Fibroblast of upper back skin (primary cell): ENCODE data around the gene GIGYF2.

ENCODE experiments used
- DNase-seq: peaks from one replicate; pipeline ENCODE4 v3.0.0-alpha.2; 2013

GIGYF2 gene

DNA sequence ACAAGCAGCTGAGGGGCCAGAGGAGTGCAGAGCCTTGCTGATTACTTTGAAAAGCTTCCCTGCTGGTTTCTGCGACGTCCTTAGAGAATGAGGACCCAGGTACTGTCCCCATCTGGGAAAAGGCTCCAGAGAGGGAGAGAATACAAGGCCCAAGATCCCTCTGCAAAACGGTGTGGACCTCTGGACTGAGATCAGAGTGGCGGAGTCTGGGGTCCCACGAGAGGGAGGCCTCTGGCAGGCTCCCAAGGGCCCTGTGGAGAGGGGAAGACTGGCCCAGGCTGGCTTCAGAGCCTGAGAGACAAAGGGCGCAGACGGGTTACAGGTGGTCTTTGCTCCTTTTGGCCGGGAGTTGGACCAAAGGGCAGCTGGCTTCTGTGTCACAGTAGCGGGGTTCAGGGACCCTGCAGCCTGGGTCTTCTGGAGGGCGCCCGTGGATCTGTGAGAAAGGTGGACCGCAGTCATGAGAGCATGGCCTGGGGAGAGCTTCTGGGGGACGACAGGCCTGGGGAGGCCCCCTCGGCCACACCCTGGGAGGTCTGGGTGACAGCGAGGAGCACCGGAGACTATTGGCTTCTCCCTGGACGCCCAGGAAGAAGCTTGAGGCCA lies 173.7 kb downstream of the GIGYF2 start:
- no peak for DNase-seq

DNA sequence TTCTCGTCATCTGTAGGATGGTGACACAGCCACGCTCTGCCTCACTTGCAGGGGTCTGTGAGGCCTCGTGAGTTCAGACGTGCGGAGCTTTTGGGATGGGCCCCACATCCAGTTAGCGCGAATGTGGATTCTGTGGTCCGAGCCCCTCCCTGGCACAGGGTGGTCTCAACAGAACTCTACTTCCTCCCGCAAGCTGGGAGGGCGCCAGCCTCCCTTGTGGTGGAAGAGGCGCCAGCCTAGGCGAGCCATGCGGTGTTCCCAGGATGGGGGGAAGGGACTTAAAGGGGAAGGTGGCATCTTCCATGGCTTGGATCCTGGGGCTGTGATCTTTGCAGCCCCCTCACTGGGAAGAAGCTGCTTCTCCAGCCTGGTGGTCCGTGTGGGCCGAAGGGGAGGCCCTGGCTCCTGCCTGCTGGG lies 174.3 kb downstream of the GIGYF2 start:
- no peak for DNase-seq

DNA sequence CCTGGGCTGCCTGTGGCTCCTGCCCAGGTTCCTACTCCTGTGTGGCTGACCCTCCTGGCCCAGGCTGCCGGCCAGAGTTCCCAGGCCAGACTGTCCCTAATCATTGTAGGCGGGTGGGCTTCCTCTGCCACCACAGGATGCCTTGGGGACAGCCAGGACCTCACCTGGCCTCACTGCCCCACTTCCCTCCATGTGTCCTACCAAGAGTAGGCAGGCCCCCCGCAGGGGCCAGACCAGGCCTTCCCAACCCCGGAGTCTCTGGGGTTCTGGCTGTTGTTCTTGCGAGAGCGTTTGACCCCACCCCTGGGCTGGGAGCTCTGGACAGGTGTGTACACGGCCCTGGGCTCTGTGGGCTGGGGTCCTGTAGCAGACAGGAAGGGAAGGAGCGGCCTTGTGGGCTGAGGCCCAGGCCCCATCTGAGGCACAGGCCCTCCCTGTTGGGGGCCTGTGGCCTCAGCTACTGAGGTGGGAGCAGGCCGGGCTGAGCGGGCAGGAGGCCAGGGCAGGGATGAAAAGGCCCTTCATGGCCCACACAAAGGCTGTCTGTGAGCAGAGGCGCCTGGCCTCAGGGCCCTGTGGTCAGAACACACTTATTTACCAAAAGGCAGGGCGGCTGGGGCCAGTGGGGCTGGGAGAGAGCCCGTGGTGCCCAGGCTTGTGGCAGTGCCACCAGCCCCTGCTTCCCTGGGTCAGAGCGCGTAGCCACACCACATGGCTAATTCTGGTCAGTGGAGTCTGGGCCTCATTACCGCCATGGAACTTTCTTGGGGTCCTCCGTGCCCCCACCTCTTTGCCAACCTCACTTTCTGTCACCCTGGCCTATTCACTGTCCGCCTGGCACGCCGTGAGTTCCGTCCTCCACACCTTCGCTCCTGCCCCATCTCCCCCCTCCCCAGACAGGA lies 175.0 kb downstream of the GIGYF2 start:
- DNase-seq: no peak

DNA sequence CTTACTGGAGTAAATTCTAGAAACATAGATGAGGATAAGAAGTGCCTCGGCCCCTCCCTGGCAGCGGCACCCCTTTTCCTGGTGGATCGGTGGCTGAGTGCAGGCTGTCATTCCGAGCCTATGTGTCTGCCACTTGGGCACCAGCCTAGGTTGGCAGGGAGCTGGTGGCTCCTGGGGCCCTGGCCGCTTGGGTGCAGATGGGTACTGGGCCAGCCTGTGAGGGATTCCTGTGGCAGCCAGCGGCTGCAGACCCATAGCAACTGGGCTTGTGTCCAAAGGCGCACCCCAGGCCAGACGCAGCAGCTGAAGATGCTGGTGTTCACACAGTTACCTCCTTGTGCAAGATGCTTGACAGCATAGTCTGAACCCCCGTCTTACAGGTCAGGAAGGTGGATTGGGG lies 175.7 kb downstream of the GIGYF2 start:
- DNase-seq: no peak

DNA sequence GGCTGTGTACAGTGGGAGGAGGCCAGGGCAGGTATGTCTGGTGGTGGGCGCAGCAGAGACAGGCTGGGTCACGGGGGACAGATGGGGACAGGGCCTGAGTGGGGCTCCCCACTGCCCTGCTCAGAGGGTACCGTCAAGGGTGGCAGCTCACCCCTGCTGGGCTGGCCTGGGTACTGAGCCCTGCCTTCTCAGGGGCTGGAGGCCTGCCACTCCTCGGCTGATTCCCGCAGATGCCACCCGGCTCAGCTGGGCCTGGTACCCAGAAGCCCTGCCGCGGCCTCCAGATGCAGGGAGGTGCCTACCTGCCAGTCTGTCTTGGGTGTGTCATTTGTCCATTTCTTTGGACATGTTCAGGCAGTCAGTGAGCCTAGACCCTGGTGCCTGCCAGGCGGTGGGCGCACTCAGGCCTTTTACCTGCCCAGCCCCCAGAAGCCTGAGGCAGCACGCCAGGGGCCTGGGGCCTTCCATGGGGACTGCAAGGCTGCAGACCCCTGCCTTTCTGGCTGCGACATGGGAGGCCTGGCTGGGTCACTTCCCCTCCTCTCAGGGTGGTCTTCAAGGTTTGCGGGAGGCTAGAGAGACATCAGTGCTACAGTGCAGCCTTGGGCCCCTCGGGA lies 176.3 kb downstream of the GIGYF2 start:
- no peak for DNase-seq

DNA sequence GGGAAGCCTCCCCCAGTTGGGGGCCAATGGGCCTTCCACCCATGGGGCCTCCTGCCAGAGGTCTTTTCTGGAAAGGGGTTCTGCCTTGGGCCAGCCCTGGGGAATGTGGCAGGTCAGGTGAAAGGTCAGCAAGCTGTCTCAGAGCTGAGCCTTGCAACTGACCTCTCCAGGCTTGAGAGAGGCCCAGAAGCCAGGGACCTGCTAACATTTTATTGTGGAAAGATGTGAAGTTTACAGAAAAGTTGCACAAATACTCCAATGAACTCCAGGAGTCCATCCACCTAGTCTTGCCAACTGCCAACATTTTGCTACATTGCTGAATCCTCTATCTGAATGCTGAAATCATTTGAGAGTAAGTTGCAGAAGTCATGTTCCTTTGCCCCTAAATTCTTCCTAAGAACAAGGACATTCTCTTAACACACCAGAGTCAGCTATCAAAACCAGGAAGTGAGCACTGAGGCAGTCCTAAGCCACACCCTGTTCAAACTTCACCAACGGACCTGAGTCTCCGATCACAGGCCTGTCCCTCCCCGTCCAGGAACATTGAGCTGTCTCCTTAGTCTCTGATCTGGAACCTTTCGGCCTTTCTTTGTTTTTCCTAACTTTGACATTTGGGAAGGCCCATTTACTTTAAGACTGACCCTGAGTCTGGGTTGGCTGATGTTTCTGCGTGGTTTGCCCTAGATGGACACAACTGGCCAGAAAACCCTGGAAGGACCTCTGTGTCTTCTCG lies 176.9 kb downstream of the GIGYF2 start:
- no peak for DNase-seq

DNA sequence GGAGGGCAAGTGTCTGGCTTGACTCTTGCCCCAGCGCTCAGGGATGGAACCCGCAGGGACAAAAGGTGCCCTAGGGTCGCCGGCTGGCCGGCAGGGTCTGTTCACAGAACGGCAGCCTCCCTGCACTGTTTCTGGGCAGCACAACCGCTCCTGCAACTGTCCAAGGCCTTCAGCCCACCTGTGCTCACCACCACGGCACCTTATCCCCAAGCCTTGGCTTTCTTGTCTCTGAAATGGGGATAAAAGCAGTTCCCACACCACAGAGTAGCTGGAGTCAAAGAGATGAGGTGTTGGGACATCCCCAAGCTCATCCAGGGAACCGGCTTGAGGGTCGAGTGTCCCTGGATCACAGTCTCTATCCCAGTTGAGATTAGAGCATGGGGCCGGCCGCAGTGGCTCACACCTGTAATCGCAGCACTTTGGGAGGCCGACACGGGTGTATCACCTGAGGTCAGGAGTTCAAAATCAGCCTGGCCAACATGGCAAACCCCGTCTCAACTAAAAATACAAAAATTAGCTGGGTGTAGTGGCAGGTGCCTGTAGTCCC lies 177.6 kb downstream of the GIGYF2 start:
- no peak for DNase-seq

DNA sequence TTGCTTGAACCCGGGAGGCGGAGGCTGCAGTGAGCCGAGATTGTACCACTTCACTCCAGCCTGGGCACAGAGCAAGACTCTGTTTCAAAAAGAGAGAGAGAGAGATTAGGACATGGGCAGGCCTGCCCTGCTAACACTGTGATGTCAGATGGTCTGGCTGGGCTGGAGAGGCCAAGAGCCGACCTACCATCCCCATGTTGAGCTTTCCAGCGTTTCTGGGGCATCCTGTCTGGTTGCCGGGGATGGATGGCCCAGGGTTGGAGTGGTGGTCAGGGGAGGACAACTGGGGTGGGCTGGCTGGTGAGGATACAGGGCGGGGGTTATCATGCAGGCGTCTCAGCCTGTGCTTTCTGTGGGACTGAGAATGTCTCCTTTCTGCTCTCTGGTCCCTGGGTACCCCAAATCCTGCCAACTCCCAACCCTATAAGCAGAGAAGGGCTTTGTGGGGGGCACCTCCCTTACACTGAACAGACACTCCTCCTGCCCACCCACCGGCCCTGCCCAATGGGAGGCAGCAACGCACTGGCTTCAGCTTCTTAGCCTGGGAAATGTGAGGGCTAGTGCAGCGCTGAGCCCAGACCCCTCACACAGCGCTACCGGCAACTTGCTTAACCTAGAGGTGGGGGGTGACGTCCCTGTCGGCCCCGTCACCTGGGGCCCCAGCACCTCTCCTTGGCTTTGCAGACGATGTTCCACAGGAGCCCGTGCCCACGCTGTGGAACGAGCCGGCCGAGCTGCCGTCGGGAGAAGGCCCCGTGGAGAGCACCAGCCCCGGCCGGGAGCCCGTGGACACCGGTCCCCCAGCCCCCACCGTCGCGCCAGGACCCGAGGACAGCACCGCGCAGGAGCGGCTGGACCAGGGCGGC lies 178.4 kb downstream of the GIGYF2 start:
- no peak for DNase-seq

DNA sequence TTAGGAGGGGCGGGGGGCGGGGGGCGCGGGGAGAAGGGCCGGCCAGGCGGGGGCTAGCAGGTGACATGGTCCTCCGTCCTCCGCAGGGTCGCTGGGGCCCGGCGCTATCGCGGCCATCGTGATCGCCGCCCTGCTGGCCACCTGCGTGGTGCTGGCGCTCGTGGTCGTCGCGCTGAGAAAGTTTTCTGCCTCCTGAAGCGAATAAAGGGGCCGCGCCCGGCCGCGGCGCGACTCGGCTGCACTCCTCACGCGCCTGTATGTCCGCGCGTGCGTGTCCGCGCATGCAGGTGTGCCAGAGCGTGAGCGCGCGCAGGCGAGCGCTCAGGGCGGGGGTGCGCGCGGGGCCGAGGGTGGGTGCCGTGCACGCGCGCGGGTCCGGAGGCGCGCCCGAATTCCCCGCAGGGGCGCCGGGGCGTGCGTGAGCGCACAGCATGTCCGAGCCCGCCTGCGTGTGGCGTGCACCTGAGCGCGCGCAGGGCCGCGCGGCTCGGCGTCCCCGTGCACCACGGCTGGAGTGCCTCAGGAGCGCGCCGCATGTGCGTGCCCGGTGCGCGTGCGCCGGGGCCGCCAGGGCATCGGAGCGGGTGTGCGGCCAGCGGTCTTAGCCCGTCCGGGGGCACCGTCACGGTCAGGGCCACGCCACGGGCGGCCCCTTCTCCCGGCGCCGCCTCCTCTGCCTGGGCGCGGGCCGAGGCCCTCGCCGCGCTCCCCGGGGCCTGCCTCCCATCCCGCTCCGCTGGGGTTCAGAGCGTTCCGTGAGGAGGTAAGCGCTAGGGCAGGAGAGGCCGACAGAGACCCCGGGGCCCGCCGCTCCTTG lies 179.2 kb downstream of the GIGYF2 start:
- no peak for DNase-seq

DNA sequence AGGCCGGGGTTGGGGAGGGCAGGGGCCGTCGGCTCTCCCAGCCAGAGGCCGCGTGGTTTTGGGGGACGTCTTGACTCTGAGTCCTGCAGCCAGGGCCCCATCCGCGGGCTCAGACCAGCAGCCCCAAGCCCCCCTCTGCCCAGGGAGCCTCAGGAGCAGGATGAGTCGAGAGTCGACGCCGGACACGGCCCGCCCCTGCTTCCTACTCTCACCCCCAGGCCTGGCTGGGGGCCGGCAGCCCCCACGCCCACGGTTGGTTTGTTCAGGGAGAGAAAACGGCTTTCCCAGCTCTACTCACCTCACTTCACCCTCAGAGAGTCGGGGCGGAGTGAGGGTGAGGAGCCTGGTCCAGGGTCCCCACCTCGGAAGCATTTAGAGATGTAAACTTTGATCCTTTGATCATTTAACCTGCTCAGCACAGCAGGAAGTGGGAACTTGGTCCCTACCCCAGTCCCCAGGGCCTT lies 179.9 kb downstream of the GIGYF2 start:
- no peak for DNase-seq

DNA sequence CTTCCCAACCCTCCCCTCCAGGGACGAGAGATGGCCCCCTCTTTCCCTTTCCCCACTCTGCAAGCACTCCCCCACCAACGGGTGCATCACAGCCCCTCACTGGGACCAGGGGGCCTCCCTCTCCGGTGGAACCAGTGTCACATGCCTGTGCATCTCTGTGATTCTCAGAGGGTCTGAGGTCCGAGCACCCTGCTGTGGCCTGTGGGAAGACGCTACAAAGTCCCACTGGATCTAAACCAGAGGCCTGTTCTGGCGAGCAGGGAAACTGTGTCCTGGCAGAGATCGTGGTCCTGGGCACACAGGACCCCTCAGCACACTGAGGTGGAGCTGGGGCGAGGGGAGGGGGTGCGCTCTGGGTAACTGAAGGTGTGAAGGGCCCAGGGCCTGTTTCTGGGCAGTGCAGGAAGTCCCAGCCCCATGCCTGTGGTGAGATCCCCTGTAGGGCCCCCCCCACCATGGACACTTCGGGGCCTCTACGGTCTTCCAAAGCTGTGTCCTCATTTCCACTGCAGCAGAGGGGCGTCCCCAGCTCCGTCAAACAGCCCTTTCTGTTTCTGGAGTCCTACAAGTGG lies 180.9 kb downstream of the GIGYF2 start:
- no peak for DNase-seq

DNA sequence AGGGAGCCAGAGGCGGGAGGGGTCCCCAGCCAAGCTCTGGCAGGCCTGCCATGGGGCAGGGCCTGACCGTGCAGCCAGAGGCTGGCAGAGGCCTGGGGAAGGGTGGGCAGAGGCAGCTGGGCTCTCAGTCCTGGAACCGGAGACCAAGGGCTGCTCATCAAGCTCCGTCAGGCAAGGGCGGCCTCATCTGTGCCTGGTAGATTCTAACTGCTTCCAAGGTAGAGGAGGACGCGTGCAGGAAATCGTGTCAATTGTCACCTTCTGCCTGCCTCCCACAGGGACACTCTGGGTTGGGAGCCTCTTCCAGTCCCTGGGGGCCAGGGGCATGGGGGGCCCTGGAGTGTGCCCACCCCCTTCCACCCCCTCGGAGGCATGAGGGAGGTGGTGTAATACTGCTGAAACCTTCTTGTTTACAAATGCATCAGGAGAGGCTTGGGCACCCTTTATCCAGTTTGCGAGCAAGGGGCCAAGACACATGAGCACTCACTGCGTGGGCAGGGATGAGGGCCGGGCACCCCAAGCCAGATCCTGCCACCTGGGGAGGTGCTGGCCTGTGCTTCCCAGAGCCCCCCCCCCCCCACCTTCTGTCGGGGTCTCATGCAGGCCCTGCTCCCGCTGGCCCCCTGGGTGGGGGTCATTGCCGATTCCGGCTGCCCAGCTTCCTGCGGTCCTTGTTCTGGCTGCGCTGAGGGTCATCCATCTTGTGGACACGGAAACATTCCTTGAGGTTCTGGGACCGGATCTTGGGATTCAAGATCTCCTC lies 181.9 kb downstream of the GIGYF2 start:
- DNase-seq: no peak

DNA sequence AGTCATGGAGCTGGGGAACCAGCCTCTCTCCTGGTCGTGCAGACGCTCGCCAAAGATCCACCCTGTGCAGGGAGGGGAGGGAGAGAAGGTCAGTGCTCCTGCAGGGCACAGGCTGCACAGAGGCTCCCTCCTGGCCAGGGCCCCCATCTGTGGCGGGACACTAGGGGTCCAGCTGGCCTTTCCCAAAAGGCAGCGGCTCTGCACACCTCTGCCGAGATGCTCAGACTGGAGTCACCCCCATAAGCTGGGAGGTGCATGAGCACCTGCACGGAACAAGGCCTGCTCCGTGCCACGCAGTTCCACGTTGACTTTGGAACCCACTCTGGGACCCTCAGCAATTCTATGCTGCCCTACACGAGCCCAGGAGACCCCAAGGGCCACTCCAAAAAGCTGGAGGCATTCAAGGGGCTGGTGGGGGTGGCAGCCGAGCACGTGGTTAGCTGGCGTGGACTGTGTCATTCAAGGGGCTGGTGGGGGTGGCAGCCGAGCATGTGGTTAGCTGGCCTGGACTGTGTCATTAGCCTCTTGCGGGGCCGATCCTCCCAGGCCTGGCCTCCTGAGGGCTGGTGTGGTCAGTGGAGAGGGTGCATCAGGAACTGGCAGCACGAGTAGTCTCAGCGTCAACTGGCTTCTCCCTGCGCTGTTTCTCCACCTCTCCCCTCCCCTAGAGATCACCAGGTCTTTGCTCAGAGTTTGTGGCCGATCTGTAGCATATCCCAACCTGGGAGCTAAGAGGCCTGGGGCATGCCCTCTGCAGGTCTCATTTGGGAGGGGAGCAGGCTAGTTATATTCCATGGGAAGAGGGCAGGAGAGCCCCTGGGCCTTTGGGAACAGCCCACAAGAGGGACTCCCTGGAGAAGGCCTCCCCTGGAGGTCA lies 182.7 kb downstream of the GIGYF2 start:
- no peak for DNase-seq

DNA sequence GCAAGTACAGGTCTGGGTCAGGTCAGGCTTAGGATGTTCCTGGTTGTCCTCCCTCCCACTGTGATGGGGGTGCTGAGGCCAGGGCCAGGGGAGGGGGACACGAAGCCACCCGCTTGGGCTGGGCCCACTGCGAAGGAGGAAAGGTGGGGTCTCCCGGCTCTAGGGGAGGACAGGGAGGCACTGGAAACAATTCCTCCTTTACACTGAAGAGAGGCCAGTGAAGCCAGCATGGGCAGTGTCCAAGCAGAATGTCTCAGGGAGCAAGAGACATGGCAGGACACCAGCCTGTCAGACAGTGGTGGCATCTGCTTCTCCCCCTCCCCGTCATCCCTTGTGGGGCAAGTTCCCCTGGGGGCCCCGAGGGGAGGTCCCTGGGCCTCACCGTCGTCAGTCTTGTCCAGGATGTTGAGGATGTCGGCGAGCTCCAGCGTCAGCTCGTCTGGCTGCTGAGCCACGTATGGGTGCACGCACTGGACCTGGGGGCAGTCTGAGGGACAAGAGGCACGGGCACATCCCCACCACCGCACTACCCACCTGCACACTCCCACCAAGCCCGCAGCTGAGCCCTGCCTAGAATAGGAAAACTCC lies 183.7 kb downstream of the GIGYF2 start:
- DNase-seq: no peak

DNA sequence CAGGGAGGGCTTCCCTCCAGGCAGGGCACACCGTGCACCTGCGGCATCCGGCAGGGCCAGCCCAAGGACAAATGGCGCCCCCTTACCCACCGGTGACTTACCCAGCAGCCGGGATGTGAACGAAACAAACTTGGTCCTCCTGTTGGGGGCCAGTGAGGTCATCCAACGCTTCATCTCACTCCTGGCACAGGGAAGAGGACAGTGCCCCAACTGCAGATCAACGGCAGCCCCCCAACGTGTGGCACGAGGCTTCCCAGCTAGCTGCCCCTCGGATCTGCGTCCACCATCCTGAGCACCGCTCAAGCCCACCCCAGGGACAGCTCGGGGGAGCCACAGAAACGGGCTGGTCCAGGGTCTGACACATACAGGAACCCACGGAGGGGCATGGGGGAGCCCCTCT lies 185.0 kb downstream of the GIGYF2 start:
- no peak for DNase-seq

DNA sequence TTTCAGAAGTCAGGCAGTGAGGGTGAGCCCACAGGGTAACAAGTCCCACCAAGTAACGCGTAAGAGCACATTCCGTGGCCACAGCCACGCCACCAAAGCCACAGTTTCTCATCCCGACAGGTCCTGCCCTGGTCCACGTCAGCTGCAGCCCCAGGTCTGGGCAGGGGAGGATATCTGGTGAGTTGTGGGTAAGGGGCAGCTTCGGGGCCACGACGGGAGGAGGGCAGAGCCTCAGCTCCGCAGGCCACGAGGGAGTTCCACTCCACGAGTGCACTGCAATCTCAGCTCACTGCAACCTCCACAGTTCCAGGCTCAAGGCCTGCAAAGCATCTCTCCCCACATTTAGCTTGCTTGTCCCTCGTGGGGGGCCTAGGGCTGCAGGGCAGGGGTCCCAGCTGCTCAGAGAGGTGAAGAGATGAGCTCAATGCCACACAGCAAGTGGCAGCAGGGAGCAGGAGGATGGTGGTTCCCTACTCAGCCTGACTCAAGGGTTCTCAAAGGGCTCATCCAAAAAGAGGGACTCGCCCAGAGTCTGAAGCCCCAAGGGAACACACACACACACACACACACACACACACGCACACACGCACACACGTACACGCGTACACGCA lies 185.5 kb downstream of the GIGYF2 start:
- no peak for DNase-seq

DNA sequence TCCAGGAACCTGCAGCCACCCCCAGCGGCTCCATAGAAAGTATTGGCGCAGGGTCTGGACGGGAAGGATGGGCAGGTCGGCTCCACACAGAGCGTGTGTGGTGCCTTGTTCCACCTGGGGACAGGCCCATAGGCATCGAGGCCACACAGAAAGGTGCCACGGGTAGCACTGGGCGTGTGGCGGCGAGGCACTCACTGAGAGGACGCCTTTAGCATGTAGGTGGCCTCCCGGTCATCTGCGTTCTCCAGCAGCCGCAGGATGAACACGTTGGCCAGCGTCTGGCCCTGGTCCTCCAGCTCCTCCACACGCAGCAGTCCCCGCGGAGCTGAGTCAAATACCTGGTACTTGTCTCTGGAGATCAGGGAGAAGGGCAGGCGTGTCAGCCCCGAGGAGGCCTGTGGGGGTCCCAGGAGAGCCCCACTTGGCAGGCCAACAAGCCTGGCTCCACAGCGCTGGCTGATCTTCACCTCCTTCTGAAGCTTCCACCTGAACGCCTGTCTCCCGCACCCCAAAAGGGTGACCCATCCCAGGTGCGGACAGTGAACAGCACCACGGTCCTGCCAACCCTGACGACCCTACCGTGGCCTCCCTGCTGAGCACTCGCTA lies 186.1 kb downstream of the GIGYF2 start:
- no peak for DNase-seq
